K562 (cell line): ENCODE data around the gene SREBF1. TPM values are rescaled to one million over a fixed set of nuclear protein-coding genes. Genes with fewer than 3 reads are reported as not detected.

Experiments
- FOXA3 ChIP-seq, 2 experiments: fragments of 450-650 bp in 1 of 2; sonication (generic) in 1 of 2; formaldehyde crosslinking; IDR thresholded peaks in 1 of 2; conservative IDR thresholded peaks in 1 of 2; 2 replicates each; pipeline versions ENCODE4 v1.4.0 to v1.8.0; 2020 to 2022; ENCODE audit warnings: mild to moderate bottlenecking in 2 of 2, missing genetic modification reagents in 1 of 2
- HDGF ChIP-seq: fragments of 450-650 bp; IDR thresholded peaks from 2 replicates; pipeline ENCODE4 v1.6.1; 2016
- HNRNPLL ChIP-seq: fragments of 200-400 bp; formaldehyde crosslinking; IDR thresholded peaks from 2 replicates; pipeline ENCODE4 v1.6.1; 2017; ENCODE audit warnings: low read length, low read depth, mild to moderate bottlenecking; ENCODE audit not compliant: poor library complexity, severe bottlenecking
- JUNB ChIP-seq: fragments of 450-650 bp; formaldehyde crosslinking; conservative IDR thresholded peaks from 2 replicates; pipeline ENCODE4 v1.4.0; 2020; ENCODE audit warnings: mild to moderate bottlenecking
- NCOA1 ChIP-seq: fragments of 450-650 bp; IDR thresholded peaks from 2 replicates; pipeline ENCODE4 v1.6.1; 2016; ENCODE audit warnings: low read depth
- NCOR1 ChIP-seq: fragments of 450-650 bp; IDR thresholded peaks from 2 replicates; pipeline ENCODE4 v1.6.1; 2016; ENCODE audit warnings: mild to moderate bottlenecking, moderate library complexity
- NR4A1 ChIP-seq, 2 experiments: fragments of 250-450 bp in 1 of 2; fragments of 450-650 bp in 1 of 2; sonication (Bioruptor Pico) in 1 of 2; IDR thresholded peaks; 2 replicates each; pipeline versions ENCODE4 v1.4.0 to v1.6.1; 2016 to 2020; ENCODE audit warnings: mild to moderate bottlenecking in 2 of 2, missing compliant biosample characterization in 1 of 2, missing genetic modification characterization in 1 of 2, moderate library complexity in 1 of 2
- RNF2 ChIP-seq: sonication (generic); IDR thresholded peaks from 2 replicates; pipeline ENCODE4 v1.6.1; 2016
- SMARCA5 ChIP-seq: fragments of 450-650 bp; IDR thresholded peaks from 2 replicates; pipeline ENCODE4 v1.6.1; 2016
- SMARCB1 ChIP-seq: IDR thresholded peaks from 2 replicates; pipeline ENCODE4 v1.6.1; 2011; ENCODE audit warnings: improper control_type of control experiment, low read depth; ENCODE audit not compliant: insufficient read length
- ZBTB17 ChIP-seq: fragments of 450-650 bp; formaldehyde crosslinking; IDR thresholded peaks from 2 replicates; pipeline ENCODE4 v1.4.0; 2020; ENCODE audit warnings: mild to moderate bottlenecking
- ZNF347 ChIP-seq: fragments of 450-650 bp; formaldehyde crosslinking; IDR thresholded peaks from 2 replicates; pipeline ENCODE4 v1.4.0; 2020; ENCODE audit warnings: low read depth, mild to moderate bottlenecking, moderate library complexity
- polyA plus RNA-seq, 8 experiments: library from polyadenylated mRNA; depleted of rRNA in 4 of 8; stranded (reverse) in 5 of 8; unstranded in 3 of 8; fragments of >200 nt; fragmentation: Nextera tagmentation in 2 of 8; fragmentation: Illumina TruSeq in 1 of 8; extraction: Ambion mirVana in 2 of 8; extraction: Trizol in 1 of 8; gene quantifications; 2 replicates each; pipeline versions ENCODE4 v1.2.1 to v1.2.3, GENCODE V29; 2011 to 2014; ENCODE audit warnings: inconsistent platforms in 1 of 8, missing spikeins in 1 of 8
- total RNA-seq, 7 experiments: library from RNA; depleted of rRNA in 6 of 7; stranded (reverse); fragments of >200 nt in 6 of 7; fragmentation: Illumina TruSeq in 2 of 7; extraction: Trizol in 2 of 7; gene quantifications; 2 replicates each; pipeline versions ENCODE4 v1.2.1 to v1.2.3, GENCODE V29; 2011 to 2021; ENCODE audit warnings: low replicate concordance in 1 of 7
- TF ChIP-seq, protein P1 (sequence below), 2 experiments: IDR thresholded peaks; 2 replicates each; pipeline ENCODE4 v1.6.1; 2011; ENCODE audit warnings: borderline replicate concordance in 1 of 2, control low read depth in 1 of 2, low read depth in 1 of 2, low read length in 1 of 2, mild to moderate bottlenecking in 1 of 2, mixed read lengths in 1 of 2, moderate library complexity in 1 of 2; ENCODE audit not compliant: insufficient read depth in 1 of 2, insufficient read length in 1 of 2, poor library complexity in 1 of 2, severe bottlenecking in 1 of 2; ENCODE audit errors: extremely low read depth in 1 of 2
- TF ChIP-seq, protein P2 (sequence below): sonication (generic); formaldehyde crosslinking; IDR thresholded peaks from 2 replicates; pipeline ENCODE4 v1.8.0; 2022; ENCODE audit warnings: mild to moderate bottlenecking, missing genetic modification reagents, borderline replicate concordance
- TF ChIP-seq, protein P3 (sequence below), 2 experiments: IDR thresholded peaks; 2 replicates each; pipeline ENCODE4 v1.6.1; 2012; ENCODE audit warnings: improper control_type of control experiment in 2 of 2, low read depth in 2 of 2, low read length in 2 of 2, borderline replicate concordance in 1 of 2
- TF ChIP-seq, protein P4 (sequence below): sonication (generic); formaldehyde crosslinking; IDR thresholded peaks from 2 replicates; pipeline ENCODE4 v1.8.0; 2022; ENCODE audit warnings: mild to moderate bottlenecking, low read depth, missing genetic modification reagents
- TF ChIP-seq, protein P5 (sequence below), 2 experiments: fragments of 450-650 bp; conservative IDR thresholded peaks; 2 replicates each; pipeline ENCODE4 v1.6.1; 2017; ENCODE audit warnings: mild to moderate bottlenecking in 2 of 2, moderate library complexity in 2 of 2

The SREBF1 gene
- total and polyA plus RNA-seq, 9 of the 15 experiments (the other 6 are each of a cell fraction or from before 2014, with no cell fraction given): 1.6 to 169 (median 69.4) TPM

DNA sequence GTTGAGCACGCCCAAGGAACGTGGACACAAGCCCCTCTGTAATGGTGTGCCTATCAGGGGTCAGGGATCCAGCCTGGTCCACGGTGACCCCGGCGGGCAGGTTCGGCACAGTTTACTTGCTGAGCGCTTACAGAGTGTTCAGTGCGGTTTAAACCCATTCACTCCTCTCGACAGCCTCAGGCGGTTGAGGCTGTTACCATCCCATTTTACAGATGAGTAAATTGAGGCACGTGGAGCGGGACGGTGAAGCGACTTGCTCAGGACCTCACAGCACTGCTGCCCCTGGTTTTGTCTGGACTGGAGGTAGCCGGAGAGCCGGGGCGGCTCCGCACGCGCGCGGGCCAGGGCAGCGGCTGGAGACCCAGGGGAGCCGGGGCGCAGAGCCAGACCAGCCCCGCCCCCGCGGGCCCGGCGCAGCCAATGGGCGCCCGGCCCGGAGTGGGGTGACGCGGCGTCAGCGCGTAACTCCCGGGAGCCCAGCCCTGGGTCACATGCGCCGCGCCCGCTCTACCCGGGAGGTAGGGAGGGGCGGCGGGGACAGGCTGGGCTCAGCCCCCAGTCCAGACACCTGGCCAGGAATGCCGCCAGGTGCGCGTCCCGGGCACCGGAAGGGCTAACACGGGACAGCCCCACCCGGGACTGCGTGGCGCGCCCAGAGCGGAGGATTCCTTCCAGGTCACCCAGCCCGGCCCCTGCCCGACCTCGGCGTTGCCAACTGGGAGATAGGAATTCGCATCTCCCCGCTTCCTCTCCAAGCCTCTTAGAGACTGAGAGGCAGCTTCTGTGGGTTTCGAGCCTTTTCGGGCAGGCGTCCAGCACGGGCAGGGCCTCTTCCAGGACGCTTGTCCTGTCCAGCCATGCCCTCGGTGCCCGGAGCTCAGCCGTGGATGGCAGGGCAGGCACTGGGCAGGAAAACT, 3.3 kb upstream of the SREBF1 start (continued):
- TF ChIP-seq, protein P1, sequence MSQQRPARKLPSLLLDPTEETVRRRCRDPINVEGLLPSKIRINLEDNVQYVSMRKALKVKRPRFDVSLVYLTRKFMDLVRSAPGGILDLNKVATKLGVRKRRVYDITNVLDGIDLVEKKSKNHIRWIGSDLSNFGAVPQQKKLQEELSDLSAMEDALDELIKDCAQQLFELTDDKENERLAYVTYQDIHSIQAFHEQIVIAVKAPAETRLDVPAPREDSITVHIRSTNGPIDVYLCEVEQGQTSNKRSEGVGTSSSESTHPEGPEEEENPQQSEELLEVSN (IDR thresholded peaks at IDR 0.05; ENCODE audit: borderline replicate concordance in 1 of 2, extremely low read depth in 1 of 2, insufficient read depth in 1 of 2, insufficient read length in 1 of 2, low read depth in 1 of 2, low read length in 1 of 2, poor library complexity in 1 of 2, severe bottlenecking in 1 of 2): peak; percentile 22 to 49
- peak; percentile 37; the same call in 1 of the 2 replicates for TF ChIP-seq JUNB
- TF ChIP-seq, protein P2, sequence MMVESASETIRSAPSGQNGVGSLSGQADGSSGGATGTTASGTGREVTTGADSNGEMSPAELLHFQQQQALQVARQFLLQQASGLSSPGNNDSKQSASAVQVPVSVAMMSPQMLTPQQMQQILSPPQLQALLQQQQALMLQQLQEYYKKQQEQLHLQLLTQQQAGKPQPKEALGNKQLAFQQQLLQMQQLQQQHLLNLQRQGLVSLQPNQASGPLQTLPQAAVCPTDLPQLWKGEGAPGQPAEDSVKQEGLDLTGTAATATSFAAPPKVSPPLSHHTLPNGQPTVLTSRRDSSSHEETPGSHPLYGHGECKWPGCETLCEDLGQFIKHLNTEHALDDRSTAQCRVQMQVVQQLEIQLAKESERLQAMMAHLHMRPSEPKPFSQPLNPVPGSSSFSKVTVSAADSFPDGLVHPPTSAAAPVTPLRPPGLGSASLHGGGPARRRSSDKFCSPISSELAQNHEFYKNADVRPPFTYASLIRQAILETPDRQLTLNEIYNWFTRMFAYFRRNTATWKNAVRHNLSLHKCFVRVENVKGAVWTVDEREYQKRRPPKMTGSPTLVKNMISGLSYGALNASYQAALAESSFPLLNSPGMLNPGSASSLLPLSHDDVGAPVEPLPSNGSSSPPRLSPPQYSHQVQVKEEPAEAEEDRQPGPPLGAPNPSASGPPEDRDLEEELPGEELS (CRISPR knock-in tag): 0 out of 2 replicates have a peak, but pooled peaks have one; percentile 54
- TF ChIP-seq FOXA3 (CRISPR knock-in tag; conservative IDR thresholded peaks at IDR 0.05 in 1 of 2, IDR thresholded peaks at IDR 0.05 in 1 of 2): no peak; a peak in 1 of 4 replicates
- TF ChIP-seq RNF2: peak; percentile 16
- no peak for TF ChIP-seq SMARCB1
- TF ChIP-seq ZBTB17 (CRISPR knock-in tag): peak; percentile 80
- TF ChIP-seq NCOA1: 0 out of 2 replicates have a peak, but pooled peaks have one; percentile 27
- TF ChIP-seq ZNF347 (CRISPR knock-in tag): no peak
- TF ChIP-seq SMARCA5: peak; percentile 97
- TF ChIP-seq NCOR1: peak; percentile 8; the same call in 1 of the 2 replicates
- TF ChIP-seq, protein P3, sequence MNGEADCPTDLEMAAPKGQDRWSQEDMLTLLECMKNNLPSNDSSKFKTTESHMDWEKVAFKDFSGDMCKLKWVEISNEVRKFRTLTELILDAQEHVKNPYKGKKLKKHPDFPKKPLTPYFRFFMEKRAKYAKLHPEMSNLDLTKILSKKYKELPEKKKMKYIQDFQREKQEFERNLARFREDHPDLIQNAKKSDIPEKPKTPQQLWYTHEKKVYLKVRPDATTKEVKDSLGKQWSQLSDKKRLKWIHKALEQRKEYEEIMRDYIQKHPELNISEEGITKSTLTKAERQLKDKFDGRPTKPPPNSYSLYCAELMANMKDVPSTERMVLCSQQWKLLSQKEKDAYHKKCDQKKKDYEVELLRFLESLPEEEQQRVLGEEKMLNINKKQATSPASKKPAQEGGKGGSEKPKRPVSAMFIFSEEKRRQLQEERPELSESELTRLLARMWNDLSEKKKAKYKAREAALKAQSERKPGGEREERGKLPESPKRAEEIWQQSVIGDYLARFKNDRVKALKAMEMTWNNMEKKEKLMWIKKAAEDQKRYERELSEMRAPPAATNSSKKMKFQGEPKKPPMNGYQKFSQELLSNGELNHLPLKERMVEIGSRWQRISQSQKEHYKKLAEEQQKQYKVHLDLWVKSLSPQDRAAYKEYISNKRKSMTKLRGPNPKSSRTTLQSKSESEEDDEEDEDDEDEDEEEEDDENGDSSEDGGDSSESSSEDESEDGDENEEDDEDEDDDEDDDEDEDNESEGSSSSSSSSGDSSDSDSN (IDR thresholded peaks at IDR 0.05; ENCODE audit: borderline replicate concordance in 1 of 2, low read depth in 2 of 2, low read length in 2 of 2): peak in 1 of 2 experiments; percentile 66; a peak in 1 of 4 replicates
- TF ChIP-seq, protein P4, sequence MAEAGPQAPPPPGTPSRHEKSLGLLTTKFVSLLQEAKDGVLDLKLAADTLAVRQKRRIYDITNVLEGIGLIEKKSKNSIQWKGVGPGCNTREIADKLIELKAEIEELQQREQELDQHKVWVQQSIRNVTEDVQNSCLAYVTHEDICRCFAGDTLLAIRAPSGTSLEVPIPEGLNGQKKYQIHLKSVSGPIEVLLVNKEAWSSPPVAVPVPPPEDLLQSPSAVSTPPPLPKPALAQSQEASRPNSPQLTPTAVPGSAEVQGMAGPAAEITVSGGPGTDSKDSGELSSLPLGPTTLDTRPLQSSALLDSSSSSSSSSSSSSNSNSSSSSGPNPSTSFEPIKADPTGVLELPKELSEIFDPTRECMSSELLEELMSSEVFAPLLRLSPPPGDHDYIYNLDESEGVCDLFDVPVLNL (CRISPR knock-in tag): no peak
- no peak for TF ChIP-seq HDGF
- TF ChIP-seq HNRNPLL: peak; percentile 56
- TF ChIP-seq, protein P5, sequence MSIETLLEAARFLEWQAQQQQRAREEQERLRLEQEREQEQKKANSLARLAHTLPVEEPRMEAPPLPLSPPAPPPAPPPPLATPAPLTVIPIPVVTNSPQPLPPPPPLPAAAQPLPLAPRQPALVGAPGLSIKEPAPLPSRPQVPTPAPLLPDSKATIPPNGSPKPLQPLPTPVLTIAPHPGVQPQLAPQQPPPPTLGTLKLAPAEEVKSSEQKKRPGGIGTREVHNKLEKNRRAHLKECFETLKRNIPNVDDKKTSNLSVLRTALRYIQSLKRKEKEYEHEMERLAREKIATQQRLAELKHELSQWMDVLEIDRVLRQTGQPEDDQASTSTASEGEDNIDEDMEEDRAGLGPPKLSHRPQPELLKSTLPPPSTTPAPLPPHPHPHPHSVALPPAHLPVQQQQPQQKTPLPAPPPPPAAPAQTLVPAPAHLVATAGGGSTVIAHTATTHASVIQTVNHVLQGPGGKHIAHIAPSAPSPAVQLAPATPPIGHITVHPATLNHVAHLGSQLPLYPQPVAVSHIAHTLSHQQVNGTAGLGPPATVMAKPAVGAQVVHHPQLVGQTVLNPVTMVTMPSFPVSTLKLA (conservative IDR thresholded peaks at IDR 0.05): peak; percentile 62 to 66; a peak in 3 of 4 replicates
- TF ChIP-seq NR4A1 (CRISPR knock-in tag; IDR thresholded peaks at IDR 0.05): peak; percentile 22; the same call in 1 of the 2 replicates
- no peak for TF ChIP-seq NR4A1 (tag; IDR thresholded peaks at IDR 0.05)
